ENCODE measurements around the gene AAK1. TPM values are rescaled to one million over a fixed set of nuclear protein-coding genes. Genes with fewer than 3 reads are reported as not detected.

Gene AAK1
- total RNA-seq, 1 donor from 2014 or later, result 108 TPM

DNA sequence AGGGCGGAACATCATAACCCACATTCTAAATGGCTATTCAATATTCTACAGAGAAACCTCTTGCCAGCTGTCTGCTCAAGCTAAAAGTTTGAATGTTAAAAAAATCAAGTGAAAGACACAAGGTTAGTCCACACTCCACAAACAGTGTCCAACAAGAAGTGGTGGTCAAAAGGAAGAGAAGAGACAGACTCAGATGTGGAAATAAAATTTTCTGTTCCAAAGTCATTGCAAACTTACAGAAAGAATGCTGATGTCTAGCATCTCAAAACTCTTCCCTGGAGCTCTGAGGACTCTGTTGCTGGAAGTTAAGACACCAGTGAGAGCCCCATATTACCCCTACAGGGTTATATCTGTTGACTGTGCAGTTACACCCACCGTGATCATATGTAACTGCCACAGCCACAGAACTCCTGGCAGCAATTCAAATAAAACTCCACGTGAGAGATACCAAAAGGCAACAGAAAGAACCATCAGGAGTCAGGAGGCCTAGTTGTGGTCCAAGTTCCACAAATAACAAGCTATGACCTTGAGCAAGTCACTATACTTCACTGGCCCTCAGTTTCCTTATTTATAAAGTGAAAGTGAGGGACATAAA lies 60.9 kb downstream of the AAK1 start:
- FAIRE-seq, result no peak
- H3K4me1 Mint-ChIP-seq (ENCODE audit: low read depth, unreplicated experiment), result peaks cover 65% of the 10 kb centered on the region

DNA sequence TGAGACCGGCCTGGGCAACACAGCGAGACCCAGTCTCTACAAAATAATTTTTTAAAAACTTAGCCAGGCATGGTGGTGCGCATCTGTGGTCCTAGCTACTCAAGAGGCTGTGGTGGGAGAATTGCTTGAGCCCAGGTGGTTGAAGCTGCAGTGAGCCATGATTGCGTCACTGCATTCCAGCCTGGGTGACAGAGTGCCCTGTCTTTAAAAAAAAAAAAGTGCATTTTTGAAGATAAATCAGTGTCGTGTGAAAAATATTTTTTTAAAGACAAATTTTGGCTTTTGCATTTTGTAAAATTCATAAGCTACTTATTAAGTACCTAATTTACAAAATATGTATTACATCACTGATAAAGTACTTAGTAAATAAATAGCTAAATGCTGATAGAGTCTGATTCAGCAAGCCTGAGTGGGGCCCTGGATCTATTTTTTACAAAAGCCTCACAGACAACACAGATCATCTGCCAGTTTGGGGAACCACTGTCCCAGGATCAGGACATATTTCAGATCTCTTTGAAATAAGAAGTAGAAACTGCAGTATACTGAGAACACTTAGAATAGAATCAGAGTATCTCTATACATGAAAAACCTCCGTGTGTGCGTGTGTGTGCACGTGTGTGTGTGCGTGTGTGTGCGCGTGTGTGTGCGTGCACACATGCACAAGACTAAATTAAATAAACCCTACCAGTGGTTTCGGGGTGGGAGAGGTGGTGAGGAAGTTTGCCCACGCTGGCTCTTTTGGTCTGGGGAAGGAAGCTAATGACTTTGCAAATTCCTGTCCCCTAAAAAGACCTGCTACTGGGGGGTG lies 61.6 kb downstream of the AAK1 start:
- Mint-ChIP-seq H3K4me1 (ENCODE audit: low read depth, unreplicated experiment) (peaks cover 71% of the 10 kb centered on the region), H3K4me3 (ENCODE audit: unreplicated experiment) (peak overlapping the region; percentile 45), H3K27ac (ENCODE audit: unreplicated experiment) (peak overlapping the region; percentile 88), H3K36me3 (ENCODE audit: low read depth, unreplicated experiment) (peaks cover 10% of the 10 kb centered on the region), H3K27me3 (ENCODE audit: low read depth, unreplicated experiment) (no peaks in the 10 kb centered on the region), H3K9me3 (ENCODE audit: unreplicated experiment) (no peaks in the 10 kb centered on the region)
- FAIRE-seq (no peak), DNase-seq (ENCODE audit: low read depth) (peak; percentile 75)
- Histone ChIP-seq H3K36me3 (ENCODE audit: insufficient read depth, low read length) (no peaks in the 10 kb centered on the region), H3K9me3 (ENCODE audit: insufficient read depth, low read depth, low read length) (no peaks in the 10 kb centered on the region), H2AFZ (ENCODE audit: low read depth, low read length) (no peak overlapping the region), H3K27me3 (ENCODE audit: insufficient read depth, low read length) (no peaks in the 10 kb centered on the region), H3K4me3 (ENCODE audit: insufficient read depth, low read depth, low read length) (no peak overlapping the region), H4K20me1 (ENCODE audit: insufficient read depth, low read length) (peaks cover 91% of the 10 kb centered on the region), H3K9ac (ENCODE audit: low read length) (peak overlapping the region; percentile 19), H3K79me2 (ENCODE audit: insufficient read depth, low read length) (peaks cover 90% of the 10 kb centered on the region), H3K4me1 (ENCODE audit: insufficient read depth, low read length) (peaks cover 29% of the 10 kb centered on the region), H3K4me2 (ENCODE audit: low read length) (peak overlapping the region; percentile 31), H3K27ac (ENCODE audit: low read depth, low read length) (peak overlapping the region; percentile 17)
- TF ChIP-seq EZH2 (IDR thresholded peaks at IDR 0.05; ENCODE audit: insufficient read depth, low read length), result no peak
- TF ChIP-seq, protein P1, sequence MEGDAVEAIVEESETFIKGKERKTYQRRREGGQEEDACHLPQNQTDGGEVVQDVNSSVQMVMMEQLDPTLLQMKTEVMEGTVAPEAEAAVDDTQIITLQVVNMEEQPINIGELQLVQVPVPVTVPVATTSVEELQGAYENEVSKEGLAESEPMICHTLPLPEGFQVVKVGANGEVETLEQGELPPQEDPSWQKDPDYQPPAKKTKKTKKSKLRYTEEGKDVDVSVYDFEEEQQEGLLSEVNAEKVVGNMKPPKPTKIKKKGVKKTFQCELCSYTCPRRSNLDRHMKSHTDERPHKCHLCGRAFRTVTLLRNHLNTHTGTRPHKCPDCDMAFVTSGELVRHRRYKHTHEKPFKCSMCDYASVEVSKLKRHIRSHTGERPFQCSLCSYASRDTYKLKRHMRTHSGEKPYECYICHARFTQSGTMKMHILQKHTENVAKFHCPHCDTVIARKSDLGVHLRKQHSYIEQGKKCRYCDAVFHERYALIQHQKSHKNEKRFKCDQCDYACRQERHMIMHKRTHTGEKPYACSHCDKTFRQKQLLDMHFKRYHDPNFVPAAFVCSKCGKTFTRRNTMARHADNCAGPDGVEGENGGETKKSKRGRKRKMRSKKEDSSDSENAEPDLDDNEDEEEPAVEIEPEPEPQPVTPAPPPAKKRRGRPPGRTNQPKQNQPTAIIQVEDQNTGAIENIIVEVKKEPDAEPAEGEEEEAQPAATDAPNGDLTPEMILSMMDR (IDR thresholded peaks at IDR 0.05; ENCODE audit: insufficient read depth, low read depth, low read length), result no peak

More for the DNA sequence above, 60.9 kb downstream of the AAK1 start:
- peaks cover 87% of the 10 kb centered on the region for H3K79me2 ChIP-seq (ENCODE audit: insufficient read depth, low read length)
- H3K27ac ChIP-seq (ENCODE audit: low read depth, low read length), result peak overlapping the region; percentile 17
- peaks cover 10% of the 10 kb centered on the region for H3K36me3 Mint-ChIP-seq (ENCODE audit: low read depth, unreplicated experiment)
- no peak overlapping the region for H3K4me3 Mint-ChIP-seq (ENCODE audit: unreplicated experiment)
- no peaks in the 10 kb centered on the region for H3K9me3 Mint-ChIP-seq (ENCODE audit: unreplicated experiment)
- H4K20me1 ChIP-seq (ENCODE audit: insufficient read depth, low read length), result peaks cover 85% of the 10 kb centered on the region
- H3K4me3 ChIP-seq (ENCODE audit: insufficient read depth, low read depth, low read length), result no peak overlapping the region
- H3K27me3 Mint-ChIP-seq (ENCODE audit: low read depth, unreplicated experiment), result no peaks in the 10 kb centered on the region
- H3K27ac Mint-ChIP-seq (ENCODE audit: unreplicated experiment), result peak overlapping the region; percentile 88
- H3K4me2 ChIP-seq (ENCODE audit: low read length), result peak overlapping the region; percentile 31
- H2AFZ ChIP-seq (ENCODE audit: low read depth, low read length), result no peak overlapping the region
- no peaks in the 10 kb centered on the region for H3K36me3 ChIP-seq (ENCODE audit: insufficient read depth, low read length)
- H3K9me3 ChIP-seq (ENCODE audit: insufficient read depth, low read depth, low read length), result no peaks in the 10 kb centered on the region
- peak overlapping the region; percentile 19 for H3K9ac ChIP-seq (ENCODE audit: low read length)
- no peaks in the 10 kb centered on the region for H3K27me3 ChIP-seq (ENCODE audit: insufficient read depth, low read length)
- DNase-seq (ENCODE audit: low read depth), result peak; percentile 49
- peaks cover 29% of the 10 kb centered on the region for H3K4me1 ChIP-seq (ENCODE audit: insufficient read depth, low read length)
- TF ChIP-seq EZH2 (IDR thresholded peaks at IDR 0.05; ENCODE audit: insufficient read depth, low read length), result no peak
- TF ChIP-seq, protein P1 (IDR thresholded peaks at IDR 0.05; ENCODE audit: insufficient read depth, low read depth, low read length), result no peak

Data from astrocyte (in vitro differentiated cells and primary cell).